C4-2B (cell line): ENCODE measurements around the gene TMEM271.

ENCODE experiments used
- ZFX ChIP-seq: fragments of 450-650 bp; IDR thresholded peaks from 2 replicates; pipeline ENCODE4 v1.6.1; 2017
- TF ChIP-seq, protein P1 (sequence below): fragments of 450-650 bp; conservative IDR thresholded peaks from 2 replicates; pipeline ENCODE4 v1.5.1; 2017; ENCODE audit warnings: mild to moderate bottlenecking

GRCh38 chr4:570754-571153 lies 5.3 kb downstream of the TMEM271 start:
- TF ChIP-seq, protein P1, sequence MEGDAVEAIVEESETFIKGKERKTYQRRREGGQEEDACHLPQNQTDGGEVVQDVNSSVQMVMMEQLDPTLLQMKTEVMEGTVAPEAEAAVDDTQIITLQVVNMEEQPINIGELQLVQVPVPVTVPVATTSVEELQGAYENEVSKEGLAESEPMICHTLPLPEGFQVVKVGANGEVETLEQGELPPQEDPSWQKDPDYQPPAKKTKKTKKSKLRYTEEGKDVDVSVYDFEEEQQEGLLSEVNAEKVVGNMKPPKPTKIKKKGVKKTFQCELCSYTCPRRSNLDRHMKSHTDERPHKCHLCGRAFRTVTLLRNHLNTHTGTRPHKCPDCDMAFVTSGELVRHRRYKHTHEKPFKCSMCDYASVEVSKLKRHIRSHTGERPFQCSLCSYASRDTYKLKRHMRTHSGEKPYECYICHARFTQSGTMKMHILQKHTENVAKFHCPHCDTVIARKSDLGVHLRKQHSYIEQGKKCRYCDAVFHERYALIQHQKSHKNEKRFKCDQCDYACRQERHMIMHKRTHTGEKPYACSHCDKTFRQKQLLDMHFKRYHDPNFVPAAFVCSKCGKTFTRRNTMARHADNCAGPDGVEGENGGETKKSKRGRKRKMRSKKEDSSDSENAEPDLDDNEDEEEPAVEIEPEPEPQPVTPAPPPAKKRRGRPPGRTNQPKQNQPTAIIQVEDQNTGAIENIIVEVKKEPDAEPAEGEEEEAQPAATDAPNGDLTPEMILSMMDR, result no peak
- no peak for TF ChIP-seq ZFX
